HG03558 (cell line): ENCODE data around the gene ANKRD31.

Experiments
- ATAC-seq: cut with Tn5 transposase; IDR thresholded peaks from one replicate; pipeline ENCODE4 v1.9.1; 2021; ENCODE audit warnings: moderate number of reproducible peaks; ENCODE audit not compliant: unreplicated experiment; ENCODE audit errors: extremely low read depth

ANKRD31 gene

GRCh38 chr5:75046366-75047142, 190.1 kb downstream of the ANKRD31 start:
- no peak for ATAC-seq

- no peak for ATAC-seq
These were observed 191.6 kb downstream of the ANKRD31 start for GRCh38 chr5:75045071-75045470.

GRCh38 chr5:75044406-75044805, 192.3 kb downstream of the ANKRD31 start:
- no peak for ATAC-seq

- ATAC-seq, result no peak
These were observed 192.9 kb downstream of the ANKRD31 start for GRCh38 chr5:75043633-75044264.

- ATAC-seq, result no peak
These were observed 194.2 kb downstream of the ANKRD31 start for GRCh38 chr5:75042522-75042921.

GRCh38 chr5:75040973-75041372, 195.7 kb downstream of the ANKRD31 start:
- no peak for ATAC-seq

- no peak for ATAC-seq
These were observed 199.6 kb downstream of the ANKRD31 start for GRCh38 chr5:75037106-75037505.

GRCh38 chr5:75034137-75034739, 202.4 kb downstream of the ANKRD31 start:
- ATAC-seq, result no peak

GRCh38 chr5:75031366-75031765, 205.3 kb downstream of the ANKRD31 start:
- no peak for ATAC-seq

GRCh38 chr5:75028090-75028489, 208.6 kb downstream of the ANKRD31 start:
- ATAC-seq, result no peak

GRCh38 chr5:75023368-75024159, 213.1 kb downstream of the ANKRD31 start:
- no peak for ATAC-seq

GRCh38 chr5:75021800-75022199, 214.9 kb downstream of the ANKRD31 start:
- ATAC-seq, result no peak

- ATAC-seq, result no peak
These were observed 215.5 kb downstream of the ANKRD31 start for GRCh38 chr5:75021219-75021618.

GRCh38 chr5:75020016-75020656, 216.5 kb downstream of the ANKRD31 start:
- no peak for ATAC-seq

GRCh38 chr5:75018805-75019587, 217.7 kb downstream of the ANKRD31 start:
- ATAC-seq, result no peak
